Fibroblast of villous mesenchyme (primary cell): ENCODE measurements around the gene LRRC52. TPM values are rescaled to one million over a fixed set of nuclear protein-coding genes. Genes with fewer than 3 reads are reported as not detected.

Experiments used
- DNase-seq: peaks from one replicate; pipeline ENCODE4 v3.0.0-alpha.2; 2010; ENCODE audit warnings: low read depth
- H3K4me3 ChIP-seq: 2 replicates; pipeline ENCODE4 v1.5.1; 2011; ENCODE audit warnings: low read depth, mild to moderate bottlenecking, low read length
- total RNA-seq: library from RNA; depleted of rRNA; stranded (reverse); fragments of >200 nt; gene quantifications from 2 replicates; pipeline ENCODE4 v1.2.3, GENCODE V29; 2012
- TF ChIP-seq, protein P1 (sequence below): IDR thresholded peaks from 2 replicates; pipeline ENCODE4 v1.5.1; 2012; ENCODE audit warnings: low read depth, mild to moderate bottlenecking, low read length; ENCODE audit not compliant: insufficient read depth

LRRC52 gene
- total RNA-seq, 1 donor: not detected

- TF ChIP-seq, protein P1, sequence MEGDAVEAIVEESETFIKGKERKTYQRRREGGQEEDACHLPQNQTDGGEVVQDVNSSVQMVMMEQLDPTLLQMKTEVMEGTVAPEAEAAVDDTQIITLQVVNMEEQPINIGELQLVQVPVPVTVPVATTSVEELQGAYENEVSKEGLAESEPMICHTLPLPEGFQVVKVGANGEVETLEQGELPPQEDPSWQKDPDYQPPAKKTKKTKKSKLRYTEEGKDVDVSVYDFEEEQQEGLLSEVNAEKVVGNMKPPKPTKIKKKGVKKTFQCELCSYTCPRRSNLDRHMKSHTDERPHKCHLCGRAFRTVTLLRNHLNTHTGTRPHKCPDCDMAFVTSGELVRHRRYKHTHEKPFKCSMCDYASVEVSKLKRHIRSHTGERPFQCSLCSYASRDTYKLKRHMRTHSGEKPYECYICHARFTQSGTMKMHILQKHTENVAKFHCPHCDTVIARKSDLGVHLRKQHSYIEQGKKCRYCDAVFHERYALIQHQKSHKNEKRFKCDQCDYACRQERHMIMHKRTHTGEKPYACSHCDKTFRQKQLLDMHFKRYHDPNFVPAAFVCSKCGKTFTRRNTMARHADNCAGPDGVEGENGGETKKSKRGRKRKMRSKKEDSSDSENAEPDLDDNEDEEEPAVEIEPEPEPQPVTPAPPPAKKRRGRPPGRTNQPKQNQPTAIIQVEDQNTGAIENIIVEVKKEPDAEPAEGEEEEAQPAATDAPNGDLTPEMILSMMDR: no peak
Observed at GRCh38 chr1:165565751-165566490, 22.1 kb downstream of the LRRC52 start.

GRCh38 chr1:165570078-165570477 lies 26.3 kb downstream of the LRRC52 start:
- DNase-seq: no peak
- no peak overlapping the region for H3K4me3 ChIP-seq
- TF ChIP-seq, protein P1: no peak

More at GRCh38 chr1:165565751-165566490, 22.1 kb downstream of the LRRC52 start:
- H3K4me3 ChIP-seq: no peak overlapping the region
- DNase-seq: no peak

DNA sequence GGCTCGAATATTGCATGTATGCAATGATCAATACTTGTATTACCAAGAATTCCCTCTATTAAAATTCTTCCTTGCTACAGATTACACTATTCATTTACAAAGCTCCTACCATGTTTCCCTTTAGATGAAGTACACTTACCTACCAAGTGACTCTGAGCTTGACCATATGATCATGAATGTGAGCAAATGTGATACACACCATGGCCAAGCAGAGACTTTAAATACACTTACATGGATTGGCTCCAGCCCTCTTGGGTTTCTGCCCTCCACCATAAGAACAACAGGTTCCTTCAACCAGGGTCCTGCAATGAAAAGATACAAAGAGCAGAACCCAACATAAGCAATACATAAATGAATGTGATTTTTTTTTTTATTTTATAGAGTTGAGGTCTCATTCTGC lies 30.0 kb downstream of the LRRC52 start:
- DNase-seq: no peak
- no peak overlapping the region for H3K4me3 ChIP-seq
- TF ChIP-seq, protein P1: no peak

- no peak for DNase-seq
Observed at GRCh38 chr1:165574295-165574694, 30.5 kb downstream of the LRRC52 start.

DNA sequence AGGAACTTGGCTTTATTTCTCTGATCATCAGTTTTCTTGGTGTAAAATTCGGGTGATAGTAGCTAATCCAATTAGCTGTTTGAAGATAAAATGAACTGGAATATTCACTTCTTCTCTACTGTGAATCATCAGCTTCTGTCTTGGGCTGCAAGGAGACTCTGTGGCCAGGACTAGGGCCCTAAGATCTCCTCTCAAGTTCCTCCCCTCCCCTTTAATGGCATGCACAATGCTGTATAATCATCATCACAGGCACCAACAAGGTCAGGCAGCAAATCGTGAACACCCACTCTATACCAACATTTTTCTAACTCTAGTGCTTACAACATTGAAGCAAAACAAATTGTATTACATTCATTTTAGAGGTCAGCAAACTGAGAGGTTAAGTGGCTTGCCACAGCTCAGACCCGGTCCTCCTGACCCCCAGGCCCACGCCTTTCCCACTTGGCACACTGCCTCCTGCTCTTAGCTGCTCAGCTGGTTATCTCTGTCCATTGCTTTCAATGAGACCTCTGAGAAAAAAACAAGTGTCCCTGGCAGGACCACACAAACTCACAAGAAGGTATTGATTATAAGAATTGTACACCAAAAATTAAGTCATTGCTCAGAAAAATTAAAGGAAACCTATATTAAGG lies 31.8 kb downstream of the LRRC52 start:
- TF ChIP-seq, protein P1: no peak
- no peak overlapping the region for H3K4me3 ChIP-seq
- no peak for DNase-seq

More at GRCh38 chr1:165574295-165574694, 30.5 kb downstream of the LRRC52 start:
- H3K4me3 ChIP-seq: no peak overlapping the region
- TF ChIP-seq, protein P1: no peak

DNA sequence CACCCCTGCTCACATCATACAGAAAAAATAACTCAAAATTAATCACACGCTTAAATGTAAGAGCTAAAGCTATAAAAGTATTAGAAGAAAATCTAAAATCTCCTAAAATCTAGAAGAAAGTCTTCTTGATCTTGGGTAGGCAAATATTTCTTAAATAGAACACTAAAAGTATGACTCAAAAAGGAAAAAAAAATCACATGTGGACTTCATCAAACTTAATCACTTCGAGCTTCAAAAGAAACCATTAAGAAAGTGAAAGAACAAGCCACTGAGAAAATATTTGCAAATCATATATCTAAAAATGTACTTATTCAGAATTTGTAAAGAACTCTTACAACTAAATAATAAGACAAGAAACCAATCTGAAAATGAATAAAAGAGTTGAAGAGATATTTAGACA lies 32.7 kb downstream of the LRRC52 start:
- TF ChIP-seq, protein P1: no peak
- no peak overlapping the region for H3K4me3 ChIP-seq
- no peak for DNase-seq

DNA sequence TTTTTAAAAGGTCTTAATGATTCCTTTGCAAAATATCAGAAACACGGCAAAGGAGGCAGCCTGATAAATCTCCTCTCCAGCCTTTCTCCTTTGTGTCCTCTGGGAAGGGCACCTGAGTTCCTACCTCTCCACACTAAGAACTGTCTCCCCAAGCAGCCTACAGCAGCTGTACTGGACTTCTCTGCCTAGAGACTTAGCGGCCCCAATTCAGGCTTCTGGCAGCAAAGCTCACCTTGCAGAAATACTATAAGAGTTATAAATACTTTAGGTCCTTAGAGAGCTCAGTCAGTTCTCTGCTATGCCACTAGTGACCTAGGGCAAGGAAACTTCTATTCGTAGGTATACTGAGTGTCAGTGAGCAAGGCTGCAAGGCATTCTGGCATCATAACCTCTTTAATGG lies 33.9 kb downstream of the LRRC52 start:
- TF ChIP-seq, protein P1: no peak
- no peak overlapping the region for H3K4me3 ChIP-seq
- DNase-seq: no peak
